Nephron (organoid): Measurements from ENCODE around the gene BHLHE23.

Experiments
- H3K27ac Mint-ChIP-seq, 3 experiments: 2 replicates each; pipeline ENCODE4 v1.8.0; 2020; ENCODE audit warnings: mixed read lengths in 3 of 3, mild to moderate bottlenecking in 2 of 3, moderate library complexity in 1 of 3
- H3K27me3 Mint-ChIP-seq: 2 replicates; pipeline ENCODE4 v1.8.0; 2021; ENCODE audit warnings: low read depth, mild to moderate bottlenecking, moderate library complexity, mixed read lengths
- H3K36me3 Mint-ChIP-seq: 2 replicates; pipeline ENCODE4 v1.8.0; 2020; ENCODE audit warnings: low read depth, mixed read lengths
- H3K4me1 Mint-ChIP-seq: 2 replicates; pipeline ENCODE4 v1.8.0; 2020; ENCODE audit warnings: mixed read lengths
- H3K4me3 Mint-ChIP-seq, 3 experiments: 2 replicates each; pipeline ENCODE4 v1.8.0; 2020; ENCODE audit warnings: mild to moderate bottlenecking in 3 of 3, mixed read lengths in 3 of 3, moderate library complexity in 2 of 3
- H3K9me3 Mint-ChIP-seq: 2 replicates; pipeline ENCODE4 v1.8.0; 2020; ENCODE audit warnings: mixed read lengths
- TF ChIP-seq, protein P1 (sequence below), 3 experiments: fragments of 200-600 bp; sonication (generic); IDR thresholded peaks; one replicate each; pipeline ENCODE4 v1.5.0; 2021; ENCODE audit warnings: antibody characterized with exemption in 3 of 3; ENCODE audit not compliant: unreplicated experiment in 3 of 3

The BHLHE23 gene

GRCh38 chr20:62996596-62996982, 10.2 kb downstream of the BHLHE23 start:
- TF ChIP-seq, protein P1, sequence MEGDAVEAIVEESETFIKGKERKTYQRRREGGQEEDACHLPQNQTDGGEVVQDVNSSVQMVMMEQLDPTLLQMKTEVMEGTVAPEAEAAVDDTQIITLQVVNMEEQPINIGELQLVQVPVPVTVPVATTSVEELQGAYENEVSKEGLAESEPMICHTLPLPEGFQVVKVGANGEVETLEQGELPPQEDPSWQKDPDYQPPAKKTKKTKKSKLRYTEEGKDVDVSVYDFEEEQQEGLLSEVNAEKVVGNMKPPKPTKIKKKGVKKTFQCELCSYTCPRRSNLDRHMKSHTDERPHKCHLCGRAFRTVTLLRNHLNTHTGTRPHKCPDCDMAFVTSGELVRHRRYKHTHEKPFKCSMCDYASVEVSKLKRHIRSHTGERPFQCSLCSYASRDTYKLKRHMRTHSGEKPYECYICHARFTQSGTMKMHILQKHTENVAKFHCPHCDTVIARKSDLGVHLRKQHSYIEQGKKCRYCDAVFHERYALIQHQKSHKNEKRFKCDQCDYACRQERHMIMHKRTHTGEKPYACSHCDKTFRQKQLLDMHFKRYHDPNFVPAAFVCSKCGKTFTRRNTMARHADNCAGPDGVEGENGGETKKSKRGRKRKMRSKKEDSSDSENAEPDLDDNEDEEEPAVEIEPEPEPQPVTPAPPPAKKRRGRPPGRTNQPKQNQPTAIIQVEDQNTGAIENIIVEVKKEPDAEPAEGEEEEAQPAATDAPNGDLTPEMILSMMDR (IDR thresholded peaks at IDR 0.05; ENCODE audit: unreplicated experiment in 3 of 3) = no peak
- Mint-ChIP-seq H3K4me3 (no peak overlapping the region), H3K27ac (no peak overlapping the region), H3K9me3 (peaks cover 5% of the 10 kb centered on the region), H3K27me3 (peaks cover 85% of the 10 kb centered on the region), H3K36me3 (no peaks in the 10 kb centered on the region), H3K4me1 (no peaks in the 10 kb centered on the region)

DNA sequence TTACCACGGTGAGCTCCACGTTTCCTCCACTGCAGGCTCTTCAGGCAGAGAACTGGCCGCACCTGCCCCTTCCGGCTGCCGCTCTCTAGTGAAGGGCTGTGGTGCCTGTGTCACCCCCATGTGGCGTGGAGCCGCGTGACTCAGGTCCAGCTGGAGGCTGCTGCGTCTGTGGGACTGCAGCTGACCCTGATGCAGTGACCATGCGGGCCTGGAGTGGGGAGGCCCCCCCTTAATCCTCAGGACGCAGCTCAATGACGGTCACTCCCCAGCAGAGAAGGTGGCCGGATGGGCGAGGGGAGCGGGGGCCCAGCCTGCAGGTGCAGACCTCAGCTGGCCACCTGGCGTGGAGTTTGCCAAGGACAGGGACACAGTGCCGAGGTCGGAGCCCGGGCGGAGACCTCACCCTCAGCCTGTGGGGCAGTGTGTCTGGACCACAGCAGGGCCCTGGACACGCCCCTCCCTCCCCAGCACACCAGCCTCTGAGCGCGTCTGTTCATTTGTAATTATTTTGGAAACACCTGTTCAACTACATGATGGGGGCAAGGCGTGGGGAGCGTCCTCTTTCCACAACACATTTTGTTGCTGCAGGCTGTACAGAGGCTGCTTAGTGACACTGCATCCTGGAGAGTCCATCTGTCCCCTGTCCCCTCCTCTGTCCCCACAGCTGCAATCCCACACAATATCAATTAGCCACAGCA, 10.7 kb downstream of the BHLHE23 start:
- Mint-ChIP-seq H3K4me1 (no peaks in the 10 kb centered on the region), H3K36me3 (no peaks in the 10 kb centered on the region), H3K9me3 (peaks cover 5% of the 10 kb centered on the region), H3K27ac (no peak overlapping the region), H3K4me3 (no peak overlapping the region), H3K27me3 (peaks cover 85% of the 10 kb centered on the region)
- TF ChIP-seq, protein P1 (IDR thresholded peaks at IDR 0.05; ENCODE audit: unreplicated experiment in 3 of 3) = no peak

- Mint-ChIP-seq H3K27me3 (peaks cover 83% of the 10 kb centered on the region), H3K36me3 (no peaks in the 10 kb centered on the region), H3K4me1 (no peaks in the 10 kb centered on the region), H3K27ac (no peak overlapping the region), H3K4me3 (no peak overlapping the region), H3K9me3 (peaks cover 5% of the 10 kb centered on the region)
- TF ChIP-seq, protein P1 (IDR thresholded peaks at IDR 0.05; ENCODE audit: unreplicated experiment in 3 of 3) = no peak
These were observed 11.3 kb downstream of the BHLHE23 start for GRCh38 chr20:62995481-62995880.

DNA sequence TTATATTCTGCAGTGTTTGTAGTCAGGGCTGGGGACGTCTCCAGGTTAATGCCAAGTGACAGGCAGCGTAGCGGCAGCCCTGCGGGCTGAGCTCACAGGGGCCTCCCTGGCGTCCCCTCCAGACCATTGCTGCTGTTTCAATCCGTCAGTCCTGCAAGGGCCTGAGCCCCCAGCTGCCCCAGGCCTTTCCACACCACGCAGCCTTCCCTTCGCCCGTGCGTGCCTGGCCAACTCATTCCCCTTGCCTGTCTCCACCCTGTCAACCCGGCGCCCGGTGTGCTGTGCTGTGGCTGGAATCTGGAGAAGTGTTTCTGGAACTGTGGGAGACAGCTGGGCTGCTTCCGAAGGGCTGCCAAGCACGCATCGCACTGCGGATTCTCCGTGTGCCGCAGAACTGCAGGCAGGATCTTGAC, 11.9 kb downstream of the BHLHE23 start:
- H3K27me3 Mint-ChIP-seq = peaks cover 80% of the 10 kb centered on the region
- H3K36me3 Mint-ChIP-seq = no peaks in the 10 kb centered on the region
- H3K9me3 Mint-ChIP-seq = peaks cover 5% of the 10 kb centered on the region
- H3K4me3 Mint-ChIP-seq = no peak overlapping the region
- H3K27ac Mint-ChIP-seq = no peak overlapping the region
- no peaks in the 10 kb centered on the region for H3K4me1 Mint-ChIP-seq
- TF ChIP-seq, protein P1 (IDR thresholded peaks at IDR 0.05; ENCODE audit: unreplicated experiment in 3 of 3) = no peak

DNA sequence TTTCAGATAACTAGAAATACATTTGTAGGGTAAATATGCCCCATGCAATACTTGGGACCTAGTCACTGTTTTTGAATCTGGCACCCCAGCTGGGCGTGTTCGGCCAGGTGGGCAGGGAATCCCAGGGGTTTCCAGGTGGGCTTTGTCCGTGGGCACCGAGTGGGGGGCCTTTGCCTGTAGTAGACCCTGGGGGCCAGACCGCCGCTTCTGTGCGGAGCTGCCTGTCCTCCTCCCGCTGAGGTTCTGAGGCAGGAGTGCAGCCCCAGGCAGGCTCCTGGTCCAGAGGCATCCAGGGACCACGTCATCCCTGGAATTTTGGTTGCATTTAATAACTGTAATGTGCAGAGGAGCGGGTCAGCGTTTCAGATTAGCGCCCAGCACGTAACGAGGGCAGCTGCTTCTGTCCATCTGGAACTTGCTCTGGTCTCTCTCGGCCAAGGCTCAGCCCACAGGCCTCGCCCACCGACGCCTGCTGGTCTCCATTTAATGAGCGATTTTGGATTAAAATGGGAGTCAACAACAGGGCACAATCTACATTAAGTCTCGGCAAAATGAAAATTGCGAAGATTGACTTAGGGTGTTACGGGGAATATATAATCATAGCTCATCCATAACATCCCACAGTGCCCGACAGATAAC, 12.8 kb downstream of the BHLHE23 start:
- Mint-ChIP-seq H3K9me3 (no peaks in the 10 kb centered on the region), H3K4me3 (no peak overlapping the region), H3K27me3 (peaks cover 78% of the 10 kb centered on the region), H3K27ac (no peak overlapping the region), H3K36me3 (no peaks in the 10 kb centered on the region), H3K4me1 (no peaks in the 10 kb centered on the region)
- TF ChIP-seq, protein P1 (IDR thresholded peaks at IDR 0.05; ENCODE audit: unreplicated experiment in 3 of 3) = no peak

DNA sequence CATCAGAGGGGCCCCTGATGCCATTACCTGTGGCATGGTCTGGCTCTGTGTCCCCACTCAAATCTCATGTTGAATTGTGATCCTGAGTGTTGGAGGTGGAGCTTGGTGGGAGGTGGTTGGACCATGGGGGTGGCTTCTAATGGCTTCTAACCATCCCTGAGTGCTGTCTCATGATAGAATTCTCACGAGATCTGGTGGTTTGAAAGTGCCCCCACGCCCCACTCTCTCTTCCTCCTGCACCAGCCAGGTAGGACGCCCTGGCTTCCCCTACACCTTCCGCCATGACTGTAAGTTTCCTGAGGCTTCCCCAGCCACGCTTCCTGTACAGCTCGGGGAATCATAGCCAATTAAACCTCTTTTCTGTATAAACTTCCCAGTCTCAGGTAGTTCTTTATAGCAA, 14.9 kb downstream of the BHLHE23 start:
- H3K9me3 Mint-ChIP-seq = no peaks in the 10 kb centered on the region

More for the DNA sequence above, 14.9 kb downstream of the BHLHE23 start:
- TF ChIP-seq, protein P1 (IDR thresholded peaks at IDR 0.05; ENCODE audit: unreplicated experiment in 3 of 3) = no peak
- Mint-ChIP-seq H3K4me1 (no peaks in the 10 kb centered on the region), H3K27me3 (peaks cover 66% of the 10 kb centered on the region), H3K4me3 (no peak overlapping the region), H3K36me3 (no peaks in the 10 kb centered on the region), H3K27ac (no peak overlapping the region)
